ENCODE measurements around the gene VPS37B. TPM values are rescaled to one million over a fixed set of nuclear protein-coding genes. Genes with fewer than 3 reads are reported as not detected.

The VPS37B gene
- total RNA-seq, 1 experiment from 2014 or later = 104 TPM

- Mint-ChIP-seq H3K4me1 (ENCODE audit: low read depth, unreplicated experiment) (peaks cover 64% of the 10 kb centered on the region), H3K4me3 (ENCODE audit: low read depth, unreplicated experiment) (peak overlapping the region; percentile 85), H3K27ac (ENCODE audit: unreplicated experiment) (peak overlapping the region; percentile 74), H3K27me3 (ENCODE audit: unreplicated experiment) (no peaks in the 10 kb centered on the region), H3K36me3 (ENCODE audit: insufficient read depth, unreplicated experiment) (peaks cover 78% of the 10 kb centered on the region), H3K9me3 (ENCODE audit: low read depth, unreplicated experiment) (no peaks in the 10 kb centered on the region)
- CTCF ChIA-PET = interaction anchor here (0.6 to 1.8 kb wide), 4 partner anchors 15 to 56 kb away, joined by 3 to 12 read pairs (median 8); no protein-coding TSS in a partner anchor
- no TSS peak for BruUV-seq (replicated peaks)
- intact Hi-C loops (cut with micrococcal nuclease; ENCODE audit: unreplicated experiment) = loop anchor here (1.0 to 2.0 kb wide), 2 partner anchors 15 to 44 kb away; no protein-coding TSS in a partner anchor
- DNase-seq = no peak
- no peak for TF ChIP-seq CTCF (IDR thresholded peaks at IDR 0.05; ENCODE audit: unreplicated experiment)
Measured at GRCh38 chr12:122837306-122838265, 58.3 kb downstream of the VPS37B start.

GRCh38 chr12:122836027-122836921, 59.6 kb downstream of the VPS37B start:
- intact Hi-C loops (cut with micrococcal nuclease; ENCODE audit: unreplicated experiment) = loop anchor here (2.0 kb wide), 1 partner anchor 13 kb away; no protein-coding TSS in a partner anchor
- H3K4me1 Mint-ChIP-seq (ENCODE audit: low read depth, unreplicated experiment) = peaks cover 56% of the 10 kb centered on the region
- H3K27ac Mint-ChIP-seq (ENCODE audit: unreplicated experiment) = peak overlapping the region; percentile 74
- peak; percentile 60 for DNase-seq
- CTCF ChIA-PET = interaction anchor here (0.5 to 1.1 kb wide), 9 partner anchors 9 to 1048 kb away, joined by 3 to 9 read pairs (median 4); no protein-coding TSS in a partner anchor
- BruUV-seq (replicated peaks) = no TSS peak
- peak overlapping the region; percentile 85 for H3K4me3 Mint-ChIP-seq (ENCODE audit: low read depth, unreplicated experiment)
- no peaks in the 10 kb centered on the region for H3K9me3 Mint-ChIP-seq (ENCODE audit: low read depth, unreplicated experiment)
- H3K36me3 Mint-ChIP-seq (ENCODE audit: insufficient read depth, unreplicated experiment) = peaks cover 74% of the 10 kb centered on the region
- no peak for TF ChIP-seq CTCF (IDR thresholded peaks at IDR 0.05; ENCODE audit: unreplicated experiment)
- no peaks in the 10 kb centered on the region for H3K27me3 Mint-ChIP-seq (ENCODE audit: unreplicated experiment)

- DNase-seq = peak; percentile 53
- Mint-ChIP-seq H3K9me3 (ENCODE audit: low read depth, unreplicated experiment) (no peaks in the 10 kb centered on the region), H3K36me3 (ENCODE audit: insufficient read depth, unreplicated experiment) (peaks cover 69% of the 10 kb centered on the region), H3K27ac (ENCODE audit: unreplicated experiment) (peak overlapping the region; percentile 74), H3K27me3 (ENCODE audit: unreplicated experiment) (no peaks in the 10 kb centered on the region), H3K4me1 (ENCODE audit: low read depth, unreplicated experiment) (peaks cover 56% of the 10 kb centered on the region), H3K4me3 (ENCODE audit: low read depth, unreplicated experiment) (peak overlapping the region; percentile 85)
- TF ChIP-seq CTCF (IDR thresholded peaks at IDR 0.05; ENCODE audit: unreplicated experiment) = no peak
- intact Hi-C loops (cut with micrococcal nuclease; ENCODE audit: unreplicated experiment) = loop anchor here (2.0 kb wide), 1 partner anchor 13 kb away; no protein-coding TSS in a partner anchor
- no TSS peak for BruUV-seq (replicated peaks)
- CTCF ChIA-PET = interaction anchor here (0.5 to 1.1 kb wide), 6 partner anchors 27 to 64 kb away, joined by 3 to 9 read pairs (median 4); no protein-coding TSS in a partner anchor
Measured at GRCh38 chr12:122835750-122836026, 60.2 kb downstream of the VPS37B start.
